Suprapubic skin (tissue), 4 donors: ENCODE results near the gene FAH. TPM values are rescaled to one million over a fixed set of nuclear protein-coding genes. Genes with fewer than 3 reads are reported as not detected.

Experiments
- DNase-seq, 2 donors: peaks; one replicate each; pipeline ENCODE4 v3.0.0-alpha.2; 2019; ENCODE audit warnings: low spot score in 2 of 2
- H3K27ac ChIP-seq: fragments of 200-600 bp; sonication (generic); one replicate; pipeline ENCODE4 v1.5.1; 2019
- H3K27me3 ChIP-seq: fragments of 200-600 bp; sonication (generic); one replicate; pipeline ENCODE4 v1.5.1; 2019
- H3K36me3 ChIP-seq: fragments of 200-600 bp; sonication (generic); one replicate; pipeline ENCODE4 v1.5.1; 2019
- H3K4me1 ChIP-seq: fragments of 200-600 bp; sonication (generic); one replicate; pipeline ENCODE4 v1.5.1; 2019
- H3K4me3 ChIP-seq: fragments of 200-600 bp; sonication (generic); one replicate; pipeline ENCODE4 v1.5.1; 2019; ENCODE audit warnings: mild to moderate bottlenecking
- H3K9me3 ChIP-seq: fragments of 200-600 bp; sonication (generic); one replicate; pipeline ENCODE4 v1.5.1; 2019
- CTCF ChIP-seq, 2 donors: fragments of 200-600 bp in 1 of 2; fragments of 450-650 bp in 1 of 2; sonication (generic) in 1 of 2; IDR thresholded peaks; one replicate each; pipeline ENCODE4 v1.5.1; 2016 to 2019; ENCODE audit warnings: antibody characterized with exemption in 2 of 2, mild to moderate bottlenecking in 1 of 2, moderate library complexity in 1 of 2
- EP300 ChIP-seq: sonication (generic); formaldehyde crosslinking; IDR thresholded peaks from one replicate; pipeline ENCODE4 v1.6.1; 2017; ENCODE audit warnings: antibody characterized with exemption
- POLR2A ChIP-seq, 2 donors: fragments of 450-650 bp; IDR thresholded peaks; one replicate each; pipeline ENCODE4 v1.6.1; 2017; ENCODE audit warnings: antibody characterized with exemption in 2 of 2, mild to moderate bottlenecking in 2 of 2, moderate library complexity in 2 of 2
- POLR2AphosphoS5 ChIP-seq, 3 donors: sonication (generic); formaldehyde crosslinking; IDR thresholded peaks; one replicate each; pipeline ENCODE4 v1.6.1; 2017; ENCODE audit warnings: antibody characterized with exemption in 3 of 3
- WGBS: methylation state at CpG from one replicate; pipeline ENCODE4 v1.1.5; 2018; 5-methylcytosine and 5-hydroxymethylcytosine counted together
- total RNA-seq, 4 donors: library from RNA; depleted of rRNA; stranded (reverse); fragments of >200 nt; gene quantifications; one replicate each; pipeline ENCODE4 v1.1.0, GENCODE V29; 2016

The FAH gene
- total RNA-seq, 4 donors from 2014 or later, result 10.8 to 16.3 (median 12.1) TPM

GRCh38 chr15:80159301-80159700 lies 6.5 kb downstream of the FAH start:
- H3K4me3 ChIP-seq, result no peak overlapping the region
- H3K27me3 ChIP-seq, result no peaks in the 10 kb centered on the region
- DNase-seq, result no peak
- peaks cover 8% of the 10 kb centered on the region for H3K4me1 ChIP-seq
- WGBS, result 92% methylated on average over 5 of the region's 5 CpGs
- H3K9me3 ChIP-seq, result no peaks in the 10 kb centered on the region
- no peak overlapping the region for H3K27ac ChIP-seq
- TF ChIP-seq CTCF (IDR thresholded peaks at IDR 0.05), result no peak
- no peak for TF ChIP-seq EP300
- TF ChIP-seq POLR2A (IDR thresholded peaks at IDR 0.05), result no peak
- TF ChIP-seq POLR2AphosphoS5 (IDR thresholded peaks at IDR 0.05), result no peak
- H3K36me3 ChIP-seq, result peaks cover 27% of the 10 kb centered on the region

- H3K27ac ChIP-seq, result no peak overlapping the region
Observed at GRCh38 chr15:80159811-80160569, 7.2 kb downstream of the FAH start.

GRCh38 chr15:80160570-80161156 lies 7.9 kb downstream of the FAH start:
- Histone ChIP-seq H3K27ac (no peak overlapping the region), H3K4me1 (peaks cover 8% of the 10 kb centered on the region), H3K27me3 (no peaks in the 10 kb centered on the region), H3K36me3 (peaks cover 28% of the 10 kb centered on the region), H3K4me3 (no peak overlapping the region), H3K9me3 (no peaks in the 10 kb centered on the region)
- TF ChIP-seq EP300 (no peak), POLR2A (IDR thresholded peaks at IDR 0.05) (no peak), POLR2AphosphoS5 (IDR thresholded peaks at IDR 0.05) (no peak), CTCF (IDR thresholded peaks at IDR 0.05) (no peak)
- WGBS, result 67% methylated on average over 3 of the region's 7 CpGs
- peak in 1 of 2 donors; percentile 64 for DNase-seq

More at GRCh38 chr15:80159811-80160569, 7.2 kb downstream of the FAH start:
- H3K4me1 ChIP-seq, result peaks cover 8% of the 10 kb centered on the region
- no peak for DNase-seq
- H3K27me3 ChIP-seq, result no peaks in the 10 kb centered on the region
- no peak overlapping the region for H3K4me3 ChIP-seq
- peaks cover 28% of the 10 kb centered on the region for H3K36me3 ChIP-seq
- TF ChIP-seq POLR2A (IDR thresholded peaks at IDR 0.05) (no peak), POLR2AphosphoS5 (IDR thresholded peaks at IDR 0.05) (no peak), EP300 (no peak), CTCF (IDR thresholded peaks at IDR 0.05) (no peak)
- 89% methylated on average over 12 of the region's 12 CpGs for WGBS
- H3K9me3 ChIP-seq, result no peaks in the 10 kb centered on the region

GRCh38 chr15:80161468-80162016 lies 8.7 kb downstream of the FAH start:
- DNase-seq, result no peak
- H3K27me3 ChIP-seq, result no peaks in the 10 kb centered on the region
- no peaks in the 10 kb centered on the region for H3K9me3 ChIP-seq
- peaks cover 8% of the 10 kb centered on the region for H3K4me1 ChIP-seq
- no peak overlapping the region for H3K27ac ChIP-seq
- peaks cover 28% of the 10 kb centered on the region for H3K36me3 ChIP-seq
- TF ChIP-seq EP300 (no peak), POLR2AphosphoS5 (IDR thresholded peaks at IDR 0.05) (no peak), POLR2A (IDR thresholded peaks at IDR 0.05) (no peak), CTCF (IDR thresholded peaks at IDR 0.05) (no peak)
- H3K4me3 ChIP-seq, result no peak overlapping the region
- WGBS, result 89% methylated on average over 6 of the region's 6 CpGs

GRCh38 chr15:80162059-80162554 lies 9.3 kb downstream of the FAH start:
- Histone ChIP-seq H3K27ac (no peak overlapping the region), H3K27me3 (no peaks in the 10 kb centered on the region), H3K36me3 (peaks cover 28% of the 10 kb centered on the region), H3K4me1 (peaks cover 8% of the 10 kb centered on the region), H3K4me3 (no peak overlapping the region), H3K9me3 (no peaks in the 10 kb centered on the region)
- no peak for DNase-seq
- no peak for TF ChIP-seq POLR2AphosphoS5 (IDR thresholded peaks at IDR 0.05)
- TF ChIP-seq POLR2A (IDR thresholded peaks at IDR 0.05), result no peak
- TF ChIP-seq CTCF (IDR thresholded peaks at IDR 0.05), result no peak
- TF ChIP-seq EP300, result no peak
- 72% methylated on average over 6 of the region's 6 CpGs for WGBS
